Astrocyte (in vitro differentiated cells and primary cell): Measurements from ENCODE around the gene APLP1. TPM values are rescaled to one million over a fixed set of nuclear protein-coding genes. Genes with fewer than 3 reads are reported as not detected.
A peak's percentile ranks its signal among the peaks of the same experiment; 100 is the strongest.

Source experiments
- DNase-seq: peaks from one replicate; pipeline ENCODE4 v3.0.0-alpha.2; 2010; ENCODE audit warnings: low read depth
- FAIRE-seq: peaks from 2 replicates; lab custom pipeline; 2011; peaks lifted over from hg19 to GRCh38; lab: Jason Lieb, UNC
- H2AFZ ChIP-seq: 2 replicates; pipeline ENCODE4 v1.6.0; 2012; ENCODE audit warnings: low read depth, low read length, inconsistent platforms
- H3K27ac ChIP-seq: 2 replicates; pipeline ENCODE4 v1.5.1; 2011; ENCODE audit warnings: low read depth, low read length, inconsistent platforms
- H3K27me3 ChIP-seq: 2 replicates; pipeline ENCODE4 v1.6.0; 2011; ENCODE audit warnings: low read length, inconsistent platforms; ENCODE audit not compliant: insufficient read depth
- H3K36me3 ChIP-seq: 2 replicates; pipeline ENCODE4 v1.5.1; 2011; ENCODE audit warnings: low read length, inconsistent platforms; ENCODE audit not compliant: insufficient read depth
- H3K4me1 ChIP-seq: 2 replicates; pipeline ENCODE4 v1.5.1; 2011; ENCODE audit warnings: low read length, inconsistent platforms; ENCODE audit not compliant: insufficient read depth
- H3K4me2 ChIP-seq: 2 replicates; pipeline ENCODE4 v1.6.0; 2012; ENCODE audit warnings: low read length, inconsistent platforms
- H3K4me3 ChIP-seq: 2 replicates; pipeline ENCODE4 v1.5.1; 2011; ENCODE audit warnings: low read depth, mild to moderate bottlenecking, low read length, inconsistent platforms; ENCODE audit not compliant: insufficient read depth
- H3K79me2 ChIP-seq: 2 replicates; pipeline ENCODE4 v1.6.0; 2012; ENCODE audit warnings: mild to moderate bottlenecking, low read length, inconsistent platforms; ENCODE audit not compliant: insufficient read depth
- H3K9ac ChIP-seq: 2 replicates; pipeline ENCODE4 v1.6.0; 2012; ENCODE audit warnings: mild to moderate bottlenecking, low read length, inconsistent platforms
- H3K9me3 ChIP-seq: 2 replicates; pipeline ENCODE4 v1.5.1; 2012; ENCODE audit warnings: low read depth, mild to moderate bottlenecking, low read length, inconsistent platforms; ENCODE audit not compliant: insufficient read depth
- H4K20me1 ChIP-seq: 2 replicates; pipeline ENCODE4 v1.6.0; 2012; ENCODE audit warnings: low read length, inconsistent platforms; ENCODE audit not compliant: insufficient read depth
- H3K27ac Mint-ChIP-seq: one replicate; pipeline ENCODE4 v1.8.0; 2021; ENCODE audit warnings: mild to moderate bottlenecking, mixed read lengths; ENCODE audit not compliant: unreplicated experiment
- H3K27me3 Mint-ChIP-seq: one replicate; pipeline ENCODE4 v1.8.0; 2021; ENCODE audit warnings: low read depth, mixed read lengths; ENCODE audit not compliant: unreplicated experiment
- H3K36me3 Mint-ChIP-seq: one replicate; pipeline ENCODE4 v1.8.0; 2021; ENCODE audit warnings: low read depth, mixed read lengths; ENCODE audit not compliant: unreplicated experiment
- H3K4me1 Mint-ChIP-seq: one replicate; pipeline ENCODE4 v1.8.0; 2021; ENCODE audit warnings: low read depth, mixed read lengths; ENCODE audit not compliant: unreplicated experiment
- H3K4me3 Mint-ChIP-seq: one replicate; pipeline ENCODE4 v1.8.0; 2021; ENCODE audit warnings: mild to moderate bottlenecking, moderate library complexity, mixed read lengths; ENCODE audit not compliant: unreplicated experiment
- H3K9me3 Mint-ChIP-seq: one replicate; pipeline ENCODE4 v1.8.0; 2021; ENCODE audit warnings: mild to moderate bottlenecking, mixed read lengths; ENCODE audit not compliant: unreplicated experiment
- CTCF ChIP-seq: IDR thresholded peaks from 2 replicates; pipeline ENCODE4 v1.5.1; 2011; ENCODE audit warnings: low read depth, mild to moderate bottlenecking, inconsistent platforms, low read length, moderate library complexity; ENCODE audit not compliant: insufficient read depth
- EZH2 ChIP-seq: IDR thresholded peaks from 2 replicates; pipeline ENCODE4 v1.6.1; 2012; ENCODE audit warnings: mild to moderate bottlenecking, low read length, inconsistent platforms; ENCODE audit not compliant: insufficient read depth
- total RNA-seq: library from RNA; stranded (reverse); gene quantifications from 2 replicates; pipeline ENCODE4 v1.2.1, GENCODE V29; 2021

APLP1 gene
- total RNA-seq, 1 donor from 2014 or later: 69.4 TPM

GRCh38 chr19:35901055-35901644 is 32.8 kb downstream of the APLP1 start:
- no peak overlapping the region for H2AFZ ChIP-seq
- H4K20me1 ChIP-seq: no peaks in the 10 kb centered on the region
- H3K9me3 Mint-ChIP-seq: no peaks in the 10 kb centered on the region
- H3K27ac Mint-ChIP-seq: peak overlapping the region; percentile 92
- H3K4me1 ChIP-seq: peaks cover 32% of the 10 kb centered on the region
- no peaks in the 10 kb centered on the region for H3K27me3 ChIP-seq
- DNase-seq: peak; percentile 53
- H3K9me3 ChIP-seq: no peaks in the 10 kb centered on the region
- H3K36me3 ChIP-seq: peaks cover 2% of the 10 kb centered on the region
- no peak overlapping the region for H3K4me3 ChIP-seq
- no peak for FAIRE-seq
- peaks cover 13% of the 10 kb centered on the region for H3K4me1 Mint-ChIP-seq
- TF ChIP-seq CTCF: no peak
- TF ChIP-seq EZH2: no peak
- H3K9ac ChIP-seq: peak overlapping the region; percentile 82
- H3K36me3 Mint-ChIP-seq: no peaks in the 10 kb centered on the region
- peaks cover 2% of the 10 kb centered on the region for H3K27me3 Mint-ChIP-seq
- H3K4me2 ChIP-seq: peak overlapping the region; percentile 94
- H3K4me3 Mint-ChIP-seq: peak overlapping the region; percentile 80
- H3K27ac ChIP-seq: peak overlapping the region; percentile 57
- H3K79me2 ChIP-seq: peaks cover 4% of the 10 kb centered on the region

DNA sequence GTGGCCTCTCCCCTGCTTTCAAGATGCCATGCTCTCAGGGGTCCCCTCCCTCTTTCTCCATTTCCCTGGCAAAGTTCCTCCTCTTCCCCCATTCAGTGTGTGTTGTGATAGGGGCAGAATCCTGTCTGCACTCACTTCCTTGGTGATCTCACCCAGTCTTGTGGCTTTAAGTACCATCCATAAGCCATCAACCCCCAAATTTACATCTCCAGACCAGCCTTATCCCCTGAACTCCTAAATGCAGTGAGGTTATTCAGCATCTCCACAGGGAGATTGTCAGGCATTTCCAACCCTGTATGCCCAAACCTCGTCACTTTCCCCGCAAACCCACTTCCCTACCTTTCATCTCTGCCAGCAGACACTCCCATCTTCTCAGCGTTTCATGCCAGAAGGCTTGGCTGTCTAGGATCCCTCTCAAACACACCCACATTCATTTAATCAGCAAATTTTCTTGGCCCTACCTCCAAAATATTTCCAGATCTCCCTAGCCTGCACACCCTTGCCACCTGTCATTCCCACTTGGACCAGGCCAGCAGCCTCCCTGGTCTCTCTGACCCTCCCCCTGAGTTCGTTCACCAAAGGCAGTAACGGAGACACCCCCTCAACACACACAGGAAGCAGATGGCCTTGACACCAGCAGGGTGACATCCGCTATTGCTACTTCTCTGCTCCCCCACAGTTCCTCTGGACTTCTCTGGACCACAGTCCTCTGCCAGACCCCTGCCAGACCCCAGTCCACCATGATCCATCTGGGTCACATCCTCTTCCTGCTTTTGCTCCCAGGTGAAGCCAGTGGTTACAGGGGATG is 33.7 kb downstream of the APLP1 start, which contains the start of gene HCST:
TSS of gene HCST (plus strand) at position 676 of the 808 bp plus-strand sequence. CDS start at position 741, 65 bp downstream.
- peak within 1 kb of the TSS; percentile 59 for H3K9ac ChIP-seq
- peaks cover 32% of the 10 kb centered on the region for H3K4me1 ChIP-seq
- peak within 1 kb of the TSS; percentile 94 for H3K4me2 ChIP-seq
- H3K36me3 Mint-ChIP-seq: no peaks in the 10 kb centered on the region
- H3K4me1 Mint-ChIP-seq: peaks cover 14% of the 10 kb centered on the region
- FAIRE-seq: no peak
- H3K27me3 ChIP-seq: no peaks in the 10 kb centered on the region
- peak within 1 kb of the TSS; percentile 96 for H3K27ac Mint-ChIP-seq
- peak within 1 kb of the TSS; percentile 23 for H3K4me3 ChIP-seq
- H3K79me2 ChIP-seq: peaks cover 4% of the 10 kb centered on the region
- H3K27ac ChIP-seq: no peak within 1 kb of the TSS
- DNase-seq: peak; percentile 64
- no peak for TF ChIP-seq CTCF
- TF ChIP-seq EZH2: no peak
- peaks cover 2% of the 10 kb centered on the region for H3K27me3 Mint-ChIP-seq
- peak within 1 kb of the TSS; percentile 80 for H3K4me3 Mint-ChIP-seq
- peak within 1 kb of the TSS; percentile 90 for H2AFZ ChIP-seq
- no peaks in the 10 kb centered on the region for H3K9me3 Mint-ChIP-seq
- H3K9me3 ChIP-seq: no peaks in the 10 kb centered on the region
- no peaks in the 10 kb centered on the region for H4K20me1 ChIP-seq
- H3K36me3 ChIP-seq: peaks cover 2% of the 10 kb centered on the region
